ENCODE measurements around the gene PGRMC2.

GRCh38 chr4:128322311-128322710 is 34.7 kb upstream of the PGRMC2 start:
- TF ChIP-seq, protein P1, sequence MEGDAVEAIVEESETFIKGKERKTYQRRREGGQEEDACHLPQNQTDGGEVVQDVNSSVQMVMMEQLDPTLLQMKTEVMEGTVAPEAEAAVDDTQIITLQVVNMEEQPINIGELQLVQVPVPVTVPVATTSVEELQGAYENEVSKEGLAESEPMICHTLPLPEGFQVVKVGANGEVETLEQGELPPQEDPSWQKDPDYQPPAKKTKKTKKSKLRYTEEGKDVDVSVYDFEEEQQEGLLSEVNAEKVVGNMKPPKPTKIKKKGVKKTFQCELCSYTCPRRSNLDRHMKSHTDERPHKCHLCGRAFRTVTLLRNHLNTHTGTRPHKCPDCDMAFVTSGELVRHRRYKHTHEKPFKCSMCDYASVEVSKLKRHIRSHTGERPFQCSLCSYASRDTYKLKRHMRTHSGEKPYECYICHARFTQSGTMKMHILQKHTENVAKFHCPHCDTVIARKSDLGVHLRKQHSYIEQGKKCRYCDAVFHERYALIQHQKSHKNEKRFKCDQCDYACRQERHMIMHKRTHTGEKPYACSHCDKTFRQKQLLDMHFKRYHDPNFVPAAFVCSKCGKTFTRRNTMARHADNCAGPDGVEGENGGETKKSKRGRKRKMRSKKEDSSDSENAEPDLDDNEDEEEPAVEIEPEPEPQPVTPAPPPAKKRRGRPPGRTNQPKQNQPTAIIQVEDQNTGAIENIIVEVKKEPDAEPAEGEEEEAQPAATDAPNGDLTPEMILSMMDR (IDR thresholded peaks at IDR 0.05; ENCODE audit: low read depth, low read length, missing input control), result no peak
- no peak for TF ChIP-seq YY1 (IDR thresholded peaks at IDR 0.05)
- no peak for TF ChIP-seq HNF4A (conservative IDR thresholded peaks at IDR 0.05)
- no peak for TF ChIP-seq RAD21 (IDR thresholded peaks at IDR 0.05)
- TF ChIP-seq, protein P2, sequence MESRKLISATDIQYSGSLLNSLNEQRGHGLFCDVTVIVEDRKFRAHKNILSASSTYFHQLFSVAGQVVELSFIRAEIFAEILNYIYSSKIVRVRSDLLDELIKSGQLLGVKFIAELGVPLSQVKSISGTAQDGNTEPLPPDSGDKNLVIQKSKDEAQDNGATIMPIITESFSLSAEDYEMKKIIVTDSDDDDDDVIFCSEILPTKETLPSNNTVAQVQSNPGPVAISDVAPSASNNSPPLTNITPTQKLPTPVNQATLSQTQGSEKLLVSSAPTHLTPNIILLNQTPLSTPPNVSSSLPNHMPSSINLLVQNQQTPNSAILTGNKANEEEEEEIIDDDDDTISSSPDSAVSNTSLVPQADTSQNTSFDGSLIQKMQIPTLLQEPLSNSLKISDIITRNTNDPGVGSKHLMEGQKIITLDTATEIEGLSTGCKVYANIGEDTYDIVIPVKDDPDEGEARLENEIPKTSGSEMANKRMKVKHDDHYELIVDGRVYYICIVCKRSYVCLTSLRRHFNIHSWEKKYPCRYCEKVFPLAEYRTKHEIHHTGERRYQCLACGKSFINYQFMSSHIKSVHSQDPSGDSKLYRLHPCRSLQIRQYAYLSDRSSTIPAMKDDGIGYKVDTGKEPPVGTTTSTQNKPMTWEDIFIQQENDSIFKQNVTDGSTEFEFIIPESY (IDR thresholded peaks at IDR 0.05), result no peak
- no peak for TF ChIP-seq GABPA (IDR thresholded peaks at IDR 0.05 in 1 of 2, conservative IDR thresholded peaks at IDR 0.05 in 1 of 2)
- no peak for TF ChIP-seq TAF1 (conservative IDR thresholded peaks at IDR 0.05)
- no peak for TF ChIP-seq FOXA2 (IDR thresholded peaks at IDR 0.05)
- TF ChIP-seq SP1 (IDR thresholded peaks at IDR 0.05), result no peak
- no peak for TF ChIP-seq REST (IDR thresholded peaks at IDR 0.05)
- no peak for TF ChIP-seq NR2F2 (IDR thresholded peaks at IDR 0.05)
- no peak for TF ChIP-seq MAX (IDR thresholded peaks at IDR 0.05)
